Lung (tissue), 12 donors: ENCODE results near the gene GPR101. TPM values are rescaled to one million over a fixed set of nuclear protein-coding genes. Genes with fewer than 3 reads are reported as not detected.
A peak's percentile ranks its signal among the peaks of the same experiment; 100 is the strongest.

Experiments
- ATAC-seq: fragments of 200-7000 bp; cut with Tn5 transposase; one replicate; pipeline ENCODE4 v1.9.1; 2020; ENCODE audit warnings: moderate number of reproducible peaks; ENCODE audit not compliant: insufficient read depth, low FRiP score
- DNase-seq, 3 donors: peaks; one replicate each; pipeline ENCODE4 v3.0.0-alpha.2; 2013 to 2017
- H3K27ac ChIP-seq, 2 donors: one replicate each; pipeline ENCODE4 v1.5.1; 2013; ENCODE audit warnings: mild to moderate bottlenecking in 2 of 2, moderate library complexity in 2 of 2, control low read depth in 1 of 2, inconsistent platforms in 1 of 2, low read depth in 1 of 2, low read length in 1 of 2
- H3K27me3 ChIP-seq, 3 donors: one replicate each; pipeline ENCODE4 v1.5.1; 2013; ENCODE audit warnings: low read length in 2 of 3; ENCODE audit not compliant: control insufficient read depth in 3 of 3, insufficient read depth in 3 of 3
- H3K36me3 ChIP-seq, 4 donors: one replicate each; pipeline ENCODE4 v1.5.1; 2013; ENCODE audit warnings: low read length in 4 of 4, mild to moderate bottlenecking in 1 of 4, moderate library complexity in 1 of 4; ENCODE audit not compliant: control insufficient read depth in 4 of 4, insufficient read depth in 4 of 4
- H3K4me1 ChIP-seq, 5 donors: one replicate each; pipeline ENCODE4 v1.5.1; 2013; ENCODE audit warnings: low read length in 5 of 5, mild to moderate bottlenecking in 2 of 5, moderate library complexity in 1 of 5; ENCODE audit not compliant: control insufficient read depth in 5 of 5, insufficient read depth in 5 of 5
- H3K4me3 ChIP-seq: one replicate; pipeline ENCODE4 v1.5.1; 2013; ENCODE audit warnings: mild to moderate bottlenecking, control low read depth, moderate library complexity
- H3K9ac ChIP-seq, 2 donors: one replicate each; pipeline ENCODE4 v1.5.1; 2013; ENCODE audit warnings: low read length in 2 of 2, control low read depth in 1 of 2; ENCODE audit not compliant: insufficient read depth in 1 of 2
- H3K9me3 ChIP-seq, 4 donors: one replicate each; pipeline ENCODE4 v1.5.1; 2013; ENCODE audit warnings: low read length in 3 of 4, mild to moderate bottlenecking in 1 of 4, moderate library complexity in 1 of 4; ENCODE audit not compliant: control insufficient read depth in 4 of 4, insufficient read depth in 3 of 4
- WGBS, 2 donors: extraction: QIAGEN DNeasy Blood & Tissue Kit; methylation state at CpG; one replicate each; pipeline ENCODE4 v1.1.7; 2013; 5-methylcytosine and 5-hydroxymethylcytosine counted together
- polyA plus RNA-seq, 2 donors: library from polyadenylated mRNA; stranded (reverse); fragments of 200-250 nt; gene quantifications; one replicate each; pipeline ENCODE4 v1.2.1, GENCODE V29; 2013
- total RNA-seq, 2 donors: library from RNA; depleted of rRNA in 1 of 2; stranded (reverse); fragments of >200 nt in 1 of 2; gene quantifications; one replicate each; pipeline ENCODE4 v1.2.1, GENCODE V29; 2014 to 2021
- TF ChIP-seq, protein P1 (sequence below): IDR thresholded peaks from 2 replicates; pipeline ENCODE4 v1.5.1; 2012; ENCODE audit warnings: mild to moderate bottlenecking; ENCODE audit errors: control extremely low read depth, extremely low read depth
- donor health status: control.
- donor health status: control.
- donor health status: Bipolar disorder and iron deficiency.
- donor health status: healthy.
- donor health status: DM: yes; HTN: yes; CAD: no.

Gene GPR101
- total and polyA plus RNA-seq, 4 donors, result not detected

DNA sequence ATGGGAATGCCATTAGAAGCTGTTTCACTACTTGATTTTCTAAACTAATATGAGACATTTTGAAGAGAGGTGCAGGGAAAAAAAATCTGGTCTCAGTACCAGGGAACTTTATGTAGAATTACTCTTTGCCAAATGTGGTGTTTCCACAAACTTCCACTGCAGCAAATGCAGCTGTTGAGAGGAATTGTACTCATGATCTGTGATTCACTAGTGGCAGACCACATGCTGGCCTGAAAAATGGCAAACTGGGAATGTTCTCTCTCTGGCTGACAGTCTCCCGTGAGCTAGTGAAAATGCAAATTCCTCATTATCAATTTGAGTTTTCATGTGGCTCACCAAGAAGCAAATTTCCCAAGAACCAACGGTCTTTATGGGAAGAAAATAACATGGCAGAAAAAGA is 37.8 kb upstream of the GPR101 start:
- Histone ChIP-seq H3K27me3 (peaks cover 0 to 4% (median 3%) of the 10 kb centered on the region in 3 donors), H3K9ac (no peak overlapping the region), H3K27ac (no peak overlapping the region), H3K4me1 (no peaks in the 10 kb centered on the region), H3K9me3 (no peaks in the 10 kb centered on the region), H3K4me3 (no peak overlapping the region), H3K36me3 (no peaks in the 10 kb centered on the region)
- TF ChIP-seq, protein P1, sequence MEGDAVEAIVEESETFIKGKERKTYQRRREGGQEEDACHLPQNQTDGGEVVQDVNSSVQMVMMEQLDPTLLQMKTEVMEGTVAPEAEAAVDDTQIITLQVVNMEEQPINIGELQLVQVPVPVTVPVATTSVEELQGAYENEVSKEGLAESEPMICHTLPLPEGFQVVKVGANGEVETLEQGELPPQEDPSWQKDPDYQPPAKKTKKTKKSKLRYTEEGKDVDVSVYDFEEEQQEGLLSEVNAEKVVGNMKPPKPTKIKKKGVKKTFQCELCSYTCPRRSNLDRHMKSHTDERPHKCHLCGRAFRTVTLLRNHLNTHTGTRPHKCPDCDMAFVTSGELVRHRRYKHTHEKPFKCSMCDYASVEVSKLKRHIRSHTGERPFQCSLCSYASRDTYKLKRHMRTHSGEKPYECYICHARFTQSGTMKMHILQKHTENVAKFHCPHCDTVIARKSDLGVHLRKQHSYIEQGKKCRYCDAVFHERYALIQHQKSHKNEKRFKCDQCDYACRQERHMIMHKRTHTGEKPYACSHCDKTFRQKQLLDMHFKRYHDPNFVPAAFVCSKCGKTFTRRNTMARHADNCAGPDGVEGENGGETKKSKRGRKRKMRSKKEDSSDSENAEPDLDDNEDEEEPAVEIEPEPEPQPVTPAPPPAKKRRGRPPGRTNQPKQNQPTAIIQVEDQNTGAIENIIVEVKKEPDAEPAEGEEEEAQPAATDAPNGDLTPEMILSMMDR, result no peak
- 60 to 74% methylated on average over 2 of the region's 2 CpGs for WGBS, 2 donors
- ATAC-seq (no peak), DNase-seq (no peak)

DNA sequence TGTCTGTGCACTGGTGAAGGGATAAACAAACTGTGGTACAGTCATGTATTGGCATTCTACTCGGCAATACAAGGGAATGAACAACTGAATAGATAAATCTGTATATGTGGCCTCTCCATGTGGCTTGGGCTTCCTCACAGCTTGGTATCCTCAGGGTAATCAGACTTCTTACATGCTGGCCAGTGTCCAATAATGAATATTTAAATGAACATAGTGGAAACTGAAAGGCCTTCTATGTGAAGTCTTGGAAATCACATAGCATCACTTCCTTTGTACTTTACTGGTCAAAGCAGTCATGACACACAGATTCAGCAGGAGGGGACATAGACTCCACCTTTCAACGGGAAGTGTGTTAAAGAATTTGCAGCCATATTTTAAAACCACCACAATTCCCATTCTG is 33.4 kb upstream of the GPR101 start:
- Histone ChIP-seq H3K4me3 (no peak overlapping the region), H3K9me3 (no peaks in the 10 kb centered on the region), H3K4me1 (no peaks in the 10 kb centered on the region), H3K36me3 (no peaks in the 10 kb centered on the region), H3K9ac (no peak overlapping the region), H3K27me3 (peaks cover 3 to 5% (median 5%) of the 10 kb centered on the region in 3 donors), H3K27ac (no peak overlapping the region)
- 64 to 90% methylated on average over 2 of the region's 2 CpGs for WGBS, 2 donors
- TF ChIP-seq, protein P1, result no peak
- DNase-seq (peak in 2 of 3 donors; percentile 7 to 34), ATAC-seq (no peak)

GRCh38 chrX:137062915-137063617 is 29.3 kb upstream of the GPR101 start:
- DNase-seq (no peak), ATAC-seq (no peak)
- no peaks in the 10 kb centered on the region for H3K9me3 ChIP-seq
- no peak overlapping the region for H3K27ac ChIP-seq
- TF ChIP-seq, protein P1, result no peak
- WGBS, 2 donors, result 71 to 81% methylated on average over 4 of the region's 4 CpGs
- H3K9ac ChIP-seq, result no peak overlapping the region
- no peak overlapping the region for H3K4me3 ChIP-seq
- H3K4me1 ChIP-seq, result no peaks in the 10 kb centered on the region
- H3K36me3 ChIP-seq, result no peaks in the 10 kb centered on the region
- peaks cover 0 to 5% (median 3%) of the 10 kb centered on the region in 3 donors for H3K27me3 ChIP-seq
